SK-N-SH (cell line): ENCODE measurements around the gene DDX31. TPM values are rescaled to one million over a fixed set of nuclear protein-coding genes. Genes with fewer than 3 reads are reported as not detected.

Experiments used
- CTCF ChIA-PET: fragments of 300-600, 350-600 bp; formaldehyde crosslinking; extraction: SDS; loops from one replicate; lab custom pipeline; 2021; lab: Yijun Ruan, JAX
- POLR2A ChIA-PET: fragments of 350-600 bp; sonication (Branson Sonifier 250); formaldehyde crosslinking; extraction: SDS; loops from one replicate; lab custom pipeline; 2020; ENCODE audit warnings: antibody characterized with exemption, inconsistent platforms; lab: Yijun Ruan, JAX
- DNase-seq: peaks from one replicate; pipeline ENCODE4 v3.0.0; 2012
- H2AFZ ChIP-seq: fragments of 200-600 bp; sonication (generic); 2 replicates; pipeline ENCODE4 v1.8.1; 2016; ENCODE audit warnings: antibody characterized with exemption, mild to moderate bottlenecking, low read depth
- H3F3A ChIP-seq: fragments of 200-600 bp; sonication (generic); replicated peaks from 2 replicates; pipeline ENCODE3; 2016; ENCODE audit warnings: antibody characterized with exemption, mild to moderate bottlenecking; ENCODE audit not compliant: insufficient read depth
- H3K27ac ChIP-seq, 2 experiments: fragments of 200-500 bp in 1 of 2; fragments of 200-600 bp in 1 of 2; sonication (Bioruptor generic) in 1 of 2; sonication (generic), shearing (Covaris generic) in 1 of 2; 2 replicates each; pipeline versions ENCODE4 v1.5.1 to v1.6.1; 2014 to 2016; ENCODE audit warnings: low read depth in 2 of 2, inconsistent platforms in 1 of 2, low read length in 1 of 2, mild to moderate bottlenecking in 1 of 2, mixed read lengths in 1 of 2
- H3K27me3 ChIP-seq: fragments of 200-600 bp; sonication (generic), shearing (Covaris generic); 2 replicates; pipeline ENCODE4 v1.6.1; 2016; ENCODE audit warnings: mixed run types; ENCODE audit not compliant: insufficient read depth
- H3K36me3 ChIP-seq, 2 experiments: fragments of 200-500 bp in 1 of 2; fragments of 200-600 bp in 1 of 2; sonication (Bioruptor generic) in 1 of 2; sonication (generic) in 1 of 2; replicated peaks in 1 of 2; 2 replicates each; pipeline versions ENCODE3 to v1.5.1; 2014 to 2016; ENCODE audit warnings: low read length in 1 of 2, mild to moderate bottlenecking in 1 of 2; ENCODE audit not compliant: insufficient read depth in 2 of 2, control insufficient read depth in 1 of 2
- H3K4me1 ChIP-seq, 2 experiments: fragments of 200-500 bp in 1 of 2; fragments of 200-600 bp in 1 of 2; sonication (Bioruptor generic) in 1 of 2; sonication (generic), shearing (Covaris generic) in 1 of 2; 2 replicates each; pipeline versions ENCODE4 v1.5.1 to v1.6.1; 2014 to 2016; ENCODE audit warnings: low read depth in 1 of 2, low read length in 1 of 2, mixed run types in 1 of 2; ENCODE audit not compliant: insufficient read depth in 2 of 2, control insufficient read depth in 1 of 2
- H3K4me2 ChIP-seq: fragments of 200-600 bp; sonication (generic), shearing (Covaris generic); 2 replicates; pipeline ENCODE4 v1.6.1; 2017; ENCODE audit warnings: mixed run types
- H3K4me3 ChIP-seq, 2 experiments: fragments of 200-500 bp in 1 of 2; fragments of 200-600 bp in 1 of 2; sonication (Bioruptor generic) in 1 of 2; sonication (generic), shearing (Covaris generic) in 1 of 2; 2 replicates each; pipeline versions ENCODE4 v1.5.1 to v1.8.1; 2014 to 2016; ENCODE audit warnings: low read depth in 2 of 2, inconsistent platforms in 1 of 2, low read length in 1 of 2, mild to moderate bottlenecking in 1 of 2, mixed read lengths in 1 of 2, moderate library complexity in 1 of 2
- H3K79me2 ChIP-seq: fragments of 200-600 bp; sonication (generic); 2 replicates; pipeline ENCODE4 v1.8.1; 2017; ENCODE audit warnings: mild to moderate bottlenecking; ENCODE audit not compliant: insufficient read depth
- H3K9ac ChIP-seq: fragments of 200-600 bp; sonication (generic); 2 replicates; pipeline ENCODE4 v1.6.1; 2017; ENCODE audit warnings: mixed run types
- H3K9me2 ChIP-seq: fragments of 200-600 bp; sonication (generic); 2 replicates; pipeline ENCODE4 v1.6.1; 2017; ENCODE audit warnings: mixed run types
- H3K9me3 ChIP-seq: fragments of 200-600 bp; sonication (generic); 2 replicates; pipeline ENCODE4 v1.6.1; 2017; ENCODE audit warnings: mixed run types, mild to moderate bottlenecking, moderate library complexity
- H4K20me1 ChIP-seq: fragments of 200-600 bp; sonication (generic); 2 replicates; pipeline ENCODE4 v1.6.1; 2017; ENCODE audit warnings: mild to moderate bottlenecking, mixed run types; ENCODE audit not compliant: insufficient read depth
- CHD2 ChIP-seq: fragments of 150-350 bp; IDR thresholded peaks from 2 replicates; pipeline ENCODE4 v1.6.1; 2018; ENCODE audit warnings: low read length; ENCODE audit not compliant: partially characterized antibody
- EZH2phosphoT487 ChIP-seq: fragments of 200-600 bp; sonication (generic); IDR thresholded peaks from 2 replicates; pipeline ENCODE4 v1.6.1; 2017; ENCODE audit warnings: low read depth, mixed run types, mild to moderate bottlenecking, antibody characterized with exemption, moderate library complexity, borderline replicate concordance
- FOSL2 ChIP-seq: IDR thresholded peaks from 2 replicates; pipeline ENCODE4 v1.4.0; 2012; ENCODE audit warnings: low read depth, mild to moderate bottlenecking, moderate library complexity, borderline replicate concordance
- FOXJ3 ChIP-seq: sonication (generic); formaldehyde crosslinking; IDR thresholded peaks from 2 replicates; pipeline ENCODE4 v1.5.1; 2020; ENCODE audit warnings: mild to moderate bottlenecking, missing genetic modification reagents
- FOXM1 ChIP-seq: IDR thresholded peaks from 2 replicates; pipeline ENCODE4 v1.4.0; 2012; ENCODE audit warnings: low read depth, mild to moderate bottlenecking
- GABPA ChIP-seq: IDR thresholded peaks from 2 replicates; pipeline ENCODE4 v1.4.0; 2012; ENCODE audit warnings: low read depth, mild to moderate bottlenecking
- MXI1 ChIP-seq: IDR thresholded peaks from 2 replicates; pipeline ENCODE4 v1.6.1; 2012; ENCODE audit warnings: mild to moderate bottlenecking, low read depth, low read length, improper control_type of control experiment
- POLR2AphosphoS5 ChIP-seq: IDR thresholded peaks from 2 replicates; pipeline ENCODE4 v1.6.1; 2012; ENCODE audit warnings: low read depth, low read length
- RFX5 ChIP-seq: IDR thresholded peaks from 2 replicates; pipeline ENCODE4 v1.6.1; 2012; ENCODE audit warnings: mild to moderate bottlenecking, improper control_type of control experiment, low read length
- SIN3A ChIP-seq: IDR thresholded peaks from 2 replicates; pipeline ENCODE4 v1.6.1; 2012; ENCODE audit warnings: low read depth, mild to moderate bottlenecking, low read length, moderate library complexity, borderline replicate concordance
- SMC3 ChIP-seq: IDR thresholded peaks from 2 replicates; pipeline ENCODE4 v1.6.1; 2012; ENCODE audit warnings: low read depth, low read length, improper control_type of control experiment
- TAF1 ChIP-seq: IDR thresholded peaks from 2 replicates; pipeline ENCODE4 v1.6.1; 2012; ENCODE audit warnings: low read depth, mild to moderate bottlenecking, low read length, moderate library complexity, borderline replicate concordance
- TEAD4 ChIP-seq: IDR thresholded peaks from 2 replicates; pipeline ENCODE4 v1.4.0; 2012; ENCODE audit warnings: mild to moderate bottlenecking, borderline replicate concordance; ENCODE audit not compliant: insufficient read depth
- YY1 ChIP-seq: IDR thresholded peaks from 2 replicates; pipeline ENCODE4 v1.4.0; 2012; ENCODE audit warnings: low read depth, mild to moderate bottlenecking
- WGBS: methylation state at CpG from one replicate; pipeline ENCODE4 v1.1.6; 2017; ENCODE audit warnings: low lambda C conversion rate; 5-methylcytosine and 5-hydroxymethylcytosine counted together
- polyA plus RNA-seq, 3 experiments: library from polyadenylated mRNA; depleted of rRNA; stranded (reverse); fragments of >200 nt; gene quantifications; 2 replicates each; pipeline ENCODE4 v1.2.3, GENCODE V29; 2012
- TF ChIP-seq, protein P1 (sequence below): IDR thresholded peaks from 2 replicates; pipeline ENCODE4 v1.6.1; 2012; ENCODE audit warnings: mild to moderate bottlenecking, low read depth, low read length, moderate library complexity
- TF ChIP-seq, protein P2 (sequence below): IDR thresholded peaks from 2 replicates; pipeline ENCODE4 v1.4.0; 2012; ENCODE audit warnings: low read depth, borderline replicate concordance
- TF ChIP-seq, protein P3 (sequence below): IDR thresholded peaks from 2 replicates; pipeline ENCODE4; 2012
- TF ChIP-seq, protein P4 (sequence below): IDR thresholded peaks from 2 replicates; pipeline ENCODE4 v1.4.0; 2012; ENCODE audit warnings: low read depth
- TF ChIP-seq, protein P5 (sequence below): fragments of 150-350 bp; IDR thresholded peaks from 2 replicates; pipeline ENCODE4 v1.6.1; 2016; ENCODE audit warnings: mild to moderate bottlenecking, low read depth, low read length

DDX31 gene
- polyA plus RNA-seq, 1 of the 3 experiments (the other 2 are of a cell fraction), result 13.9 TPM

DNA sequence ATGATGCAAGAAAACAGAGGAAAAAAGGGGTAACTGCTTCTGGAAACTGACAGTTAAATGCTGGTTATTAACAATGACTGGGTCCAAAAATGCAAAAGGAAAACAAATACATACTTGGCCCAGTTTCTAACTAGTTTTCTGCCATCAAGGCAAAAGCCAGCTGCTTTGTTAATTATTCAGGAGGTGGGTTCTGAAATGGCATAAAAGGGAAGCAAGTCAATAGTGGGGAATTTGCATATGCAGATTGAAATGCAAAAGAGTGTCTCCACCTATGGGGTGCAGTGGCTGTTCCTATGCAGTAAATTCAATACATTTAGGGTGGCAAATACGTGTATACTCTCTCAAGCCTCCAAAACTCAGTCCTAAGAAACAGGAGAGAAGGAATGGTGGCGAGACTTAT lies 54.0 kb downstream of the DDX31 start:
- TF ChIP-seq, protein P1, sequence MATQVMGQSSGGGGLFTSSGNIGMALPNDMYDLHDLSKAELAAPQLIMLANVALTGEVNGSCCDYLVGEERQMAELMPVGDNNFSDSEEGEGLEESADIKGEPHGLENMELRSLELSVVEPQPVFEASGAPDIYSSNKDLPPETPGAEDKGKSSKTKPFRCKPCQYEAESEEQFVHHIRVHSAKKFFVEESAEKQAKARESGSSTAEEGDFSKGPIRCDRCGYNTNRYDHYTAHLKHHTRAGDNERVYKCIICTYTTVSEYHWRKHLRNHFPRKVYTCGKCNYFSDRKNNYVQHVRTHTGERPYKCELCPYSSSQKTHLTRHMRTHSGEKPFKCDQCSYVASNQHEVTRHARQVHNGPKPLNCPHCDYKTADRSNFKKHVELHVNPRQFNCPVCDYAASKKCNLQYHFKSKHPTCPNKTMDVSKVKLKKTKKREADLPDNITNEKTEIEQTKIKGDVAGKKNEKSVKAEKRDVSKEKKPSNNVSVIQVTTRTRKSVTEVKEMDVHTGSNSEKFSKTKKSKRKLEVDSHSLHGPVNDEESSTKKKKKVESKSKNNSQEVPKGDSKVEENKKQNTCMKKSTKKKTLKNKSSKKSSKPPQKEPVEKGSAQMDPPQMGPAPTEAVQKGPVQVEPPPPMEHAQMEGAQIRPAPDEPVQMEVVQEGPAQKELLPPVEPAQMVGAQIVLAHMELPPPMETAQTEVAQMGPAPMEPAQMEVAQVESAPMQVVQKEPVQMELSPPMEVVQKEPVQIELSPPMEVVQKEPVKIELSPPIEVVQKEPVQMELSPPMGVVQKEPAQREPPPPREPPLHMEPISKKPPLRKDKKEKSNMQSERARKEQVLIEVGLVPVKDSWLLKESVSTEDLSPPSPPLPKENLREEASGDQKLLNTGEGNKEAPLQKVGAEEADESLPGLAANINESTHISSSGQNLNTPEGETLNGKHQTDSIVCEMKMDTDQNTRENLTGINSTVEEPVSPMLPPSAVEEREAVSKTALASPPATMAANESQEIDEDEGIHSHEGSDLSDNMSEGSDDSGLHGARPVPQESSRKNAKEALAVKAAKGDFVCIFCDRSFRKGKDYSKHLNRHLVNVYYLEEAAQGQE, result no peak
- TF ChIP-seq MXI1, result no peak
- TF ChIP-seq EZH2phosphoT487, result no peak
- no peak for TF ChIP-seq FOXJ3 (CRISPR knock-in tag)
- TF ChIP-seq RFX5, result no peak
- TF ChIP-seq FOSL2, result no peak
- TF ChIP-seq, protein P2, sequence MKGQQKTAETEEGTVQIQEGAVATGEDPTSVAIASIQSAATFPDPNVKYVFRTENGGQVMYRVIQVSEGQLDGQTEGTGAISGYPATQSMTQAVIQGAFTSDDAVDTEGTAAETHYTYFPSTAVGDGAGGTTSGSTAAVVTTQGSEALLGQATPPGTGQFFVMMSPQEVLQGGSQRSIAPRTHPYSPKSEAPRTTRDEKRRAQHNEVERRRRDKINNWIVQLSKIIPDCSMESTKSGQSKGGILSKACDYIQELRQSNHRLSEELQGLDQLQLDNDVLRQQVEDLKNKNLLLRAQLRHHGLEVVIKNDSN, result no peak
- no peak for TF ChIP-seq FOXM1
- TF ChIP-seq CHD2, result no peak
- no peak for TF ChIP-seq YY1
- TF ChIP-seq, protein P3, sequence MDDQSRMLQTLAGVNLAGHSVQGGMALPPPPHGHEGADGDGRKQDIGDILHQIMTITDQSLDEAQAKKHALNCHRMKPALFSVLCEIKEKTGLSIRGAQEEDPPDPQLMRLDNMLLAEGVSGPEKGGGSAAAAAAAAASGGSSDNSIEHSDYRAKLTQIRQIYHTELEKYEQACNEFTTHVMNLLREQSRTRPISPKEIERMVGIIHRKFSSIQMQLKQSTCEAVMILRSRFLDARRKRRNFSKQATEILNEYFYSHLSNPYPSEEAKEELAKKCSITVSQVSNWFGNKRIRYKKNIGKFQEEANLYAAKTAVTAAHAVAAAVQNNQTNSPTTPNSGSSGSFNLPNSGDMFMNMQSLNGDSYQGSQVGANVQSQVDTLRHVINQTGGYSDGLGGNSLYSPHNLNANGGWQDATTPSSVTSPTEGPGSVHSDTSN, result no peak
- no peak for TF ChIP-seq GABPA
- TF ChIP-seq, protein P4, sequence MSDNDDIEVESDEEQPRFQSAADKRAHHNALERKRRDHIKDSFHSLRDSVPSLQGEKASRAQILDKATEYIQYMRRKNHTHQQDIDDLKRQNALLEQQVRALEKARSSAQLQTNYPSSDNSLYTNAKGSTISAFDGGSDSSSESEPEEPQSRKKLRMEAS, result no peak
- no peak for TF ChIP-seq TEAD4
- no peak for TF ChIP-seq TAF1
- TF ChIP-seq POLR2AphosphoS5, result no peak
- TF ChIP-seq SIN3A, result no peak
- TF ChIP-seq SMC3, result no peak
- TF ChIP-seq, protein P5, sequence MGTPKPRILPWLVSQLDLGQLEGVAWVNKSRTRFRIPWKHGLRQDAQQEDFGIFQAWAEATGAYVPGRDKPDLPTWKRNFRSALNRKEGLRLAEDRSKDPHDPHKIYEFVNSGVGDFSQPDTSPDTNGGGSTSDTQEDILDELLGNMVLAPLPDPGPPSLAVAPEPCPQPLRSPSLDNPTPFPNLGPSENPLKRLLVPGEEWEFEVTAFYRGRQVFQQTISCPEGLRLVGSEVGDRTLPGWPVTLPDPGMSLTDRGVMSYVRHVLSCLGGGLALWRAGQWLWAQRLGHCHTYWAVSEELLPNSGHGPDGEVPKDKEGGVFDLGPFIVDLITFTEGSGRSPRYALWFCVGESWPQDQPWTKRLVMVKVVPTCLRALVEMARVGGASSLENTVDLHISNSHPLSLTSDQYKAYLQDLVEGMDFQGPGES, result no peak
- TF ChIP-seq, all 33 proteins: peak for 0
- H3F3A ChIP-seq, result no peaks in the 10 kb centered on the region
- ChIA-PET POLR2A (no interaction called here), CTCF (interaction anchor here (0.6 to 0.7 kb wide), 2 partner anchors 183 to 286 kb away, joined by 3 read pairs; no protein-coding TSS in a partner anchor)
- 93% methylated on average over 2 of the region's 2 CpGs for WGBS
- H3K9me3 ChIP-seq, result no peaks in the 10 kb centered on the region
- no peak overlapping the region for H3K4me3 ChIP-seq
- no peak overlapping the region for H2AFZ ChIP-seq
- no peak overlapping the region for H3K27ac ChIP-seq
- H3K4me1 ChIP-seq, result no peaks in the 10 kb centered on the region
- H4K20me1 ChIP-seq, result 0 out of 2 replicates have a peak, but pooled peaks cover under 1% of the 10 kb centered on the region
- no peak for DNase-seq
- no peaks in the 10 kb centered on the region for H3K27me3 ChIP-seq
- no peaks in the 10 kb centered on the region for H3K79me2 ChIP-seq
- H3K4me2 ChIP-seq, result no peak overlapping the region
- H3K36me3 ChIP-seq, result peaks cover 43 to 86% of the 10 kb centered on the region in 2 experiments
- no peak overlapping the region for H3K9ac ChIP-seq
- no peaks in the 10 kb centered on the region for H3K9me2 ChIP-seq
